ENCODE data around the gene CHD1.

CHD1 gene

GRCh38 chr5:98813755-98814154, 115.1 kb downstream of the CHD1 start:
- no peak for TF ChIP-seq JUND (IDR thresholded peaks at IDR 0.05; ENCODE audit: low read depth)
- in situ Hi-C loops (cut with HindIII; ENCODE audit: low pct_unique_long_range_greater_than_20kb, low sequenced_read_pairs), result no loop called here
- no peak for DNase-seq (ENCODE audit: low read depth in 1 of 2, low spot score in 1 of 2)

GRCh38 chr5:98810206-98810605, 118.6 kb downstream of the CHD1 start:
- TF ChIP-seq JUND (IDR thresholded peaks at IDR 0.05; ENCODE audit: low read depth), result no peak
- in situ Hi-C loops (cut with HindIII; ENCODE audit: low pct_unique_long_range_greater_than_20kb, low sequenced_read_pairs), result no loop called here
- DNase-seq (ENCODE audit: low read depth in 1 of 2, low spot score in 1 of 2), result no peak

GRCh38 chr5:98807806-98808205, 121.0 kb downstream of the CHD1 start:
- in situ Hi-C loops (cut with HindIII; ENCODE audit: low pct_unique_long_range_greater_than_20kb, low sequenced_read_pairs), result no loop called here
- TF ChIP-seq JUND (IDR thresholded peaks at IDR 0.05; ENCODE audit: low read depth), result no peak
- no peak for DNase-seq (ENCODE audit: low read depth in 1 of 2, low spot score in 1 of 2)

GRCh38 chr5:98805070-98805469, 123.7 kb downstream of the CHD1 start:
- in situ Hi-C loops (cut with HindIII; ENCODE audit: low pct_unique_long_range_greater_than_20kb, low sequenced_read_pairs), result no loop called here
- TF ChIP-seq JUND (IDR thresholded peaks at IDR 0.05; ENCODE audit: low read depth), result no peak
- no peak for DNase-seq (ENCODE audit: low read depth in 1 of 2, low spot score in 1 of 2)

- DNase-seq (ENCODE audit: low read depth in 1 of 2, low spot score in 1 of 2), result no peak
- in situ Hi-C loops (cut with HindIII; ENCODE audit: low pct_unique_long_range_greater_than_20kb, low sequenced_read_pairs), result no loop called here
- TF ChIP-seq JUND (IDR thresholded peaks at IDR 0.05; ENCODE audit: low read depth), result no peak
Measured at GRCh38 chr5:98804066-98804465, 124.7 kb downstream of the CHD1 start.

All from T47D (cell line).